B cell (primary cell): ENCODE measurements around the gene FAM53B. TPM values are rescaled to one million over a fixed set of nuclear protein-coding genes. Genes with fewer than 3 reads are reported as not detected.

Experiments used
- ATAC-seq: fragments of 200-7000 bp; cut with Tn5 transposase; one replicate; pipeline ENCODE4 v1.10.0; 2021; ENCODE audit warnings: low read depth, mild to moderate bottlenecking, moderate number of reproducible peaks, moderate library complexity
- CTCF ChIA-PET: fragments of 350-600 bp; sonication (Branson Sonifier 250); formaldehyde crosslinking; loops from one replicate; lab custom pipeline; 2021; ENCODE audit warnings: antibody characterized with exemption, inconsistent platforms; lab: Charles Lee
- POLR2A ChIA-PET: fragments of 350-600 bp; sonication (Branson Sonifier 250); formaldehyde crosslinking; loops from one replicate; lab custom pipeline; 2021; ENCODE audit warnings: antibody characterized with exemption; lab: Charles Lee
- DNase-seq: peaks from one replicate; pipeline ENCODE4 v3.0.0; 2013
- H2AFZ ChIP-seq: 2 replicates; pipeline ENCODE4 v1.6.1; 2012; ENCODE audit warnings: mild to moderate bottlenecking, low read depth, low read length; ENCODE audit not compliant: insufficient read depth, poor library complexity, severe bottlenecking
- H3K27ac ChIP-seq, 2 donors: 1 replicate in 1 of 2; 2 replicates in 1 of 2; pipeline ENCODE4 v1.5.1; 2012 to 2013; ENCODE audit warnings: low read length in 2 of 2, mild to moderate bottlenecking in 2 of 2, moderate library complexity in 1 of 2
- H3K27me3 ChIP-seq, 4 experiments: fragments of 200-600 bp in 1 of 4; sonication (generic) in 1 of 4; replicated peaks in 1 of 4; 1 replicate in 2 of 4; 2 replicates in 2 of 4; pipeline versions ENCODE4 v1.6.1 to v1.7.0; 2013 to 2016; ENCODE audit warnings: low read length in 3 of 4, mild to moderate bottlenecking in 2 of 4, mixed read lengths in 1 of 4, moderate library complexity in 1 of 4; ENCODE audit not compliant: insufficient read depth in 4 of 4, control insufficient read depth in 3 of 4; ENCODE audit errors: control extremely low read depth in 1 of 4
- H3K36me3 ChIP-seq, 2 experiments: replicated peaks in 1 of 2; 1 replicate in 1 of 2; 2 replicates in 1 of 2; pipeline versions ENCODE4 v1.6.1 to v1.7.1; 2013; ENCODE audit warnings: low read length in 1 of 2; ENCODE audit not compliant: insufficient read depth in 2 of 2, control insufficient read depth in 1 of 2; ENCODE audit errors: control extremely low read depth in 1 of 2, extremely low read depth in 1 of 2
- H3K4me1 ChIP-seq, 2 donors: fragments of 200-600 bp in 1 of 2; sonication (generic) in 1 of 2; 1 replicate in 1 of 2; 2 replicates in 1 of 2; pipeline versions ENCODE4 v1.5.1 to v1.6.1; 2013 to 2017; ENCODE audit warnings: low read length in 2 of 2; ENCODE audit not compliant: control insufficient read depth in 2 of 2, insufficient read depth in 2 of 2
- H3K4me2 ChIP-seq: replicated peaks from 2 replicates; pipeline ENCODE3; 2012; ENCODE audit warnings: mild to moderate bottlenecking, low read depth, low read length; ENCODE audit not compliant: poor library complexity, severe bottlenecking
- H3K4me3 ChIP-seq, 5 experiments: fragments of 200-600 bp in 1 of 5; sonication (generic) in 1 of 5; 1 replicate in 3 of 5; 2 replicates in 2 of 5; pipeline versions ENCODE4 v1.5.1 to v1.7.0; 2011 to 2016; ENCODE audit warnings: low read length in 4 of 5, mild to moderate bottlenecking in 4 of 5, low read depth in 2 of 5, control low read depth in 1 of 5, moderate library complexity in 1 of 5; ENCODE audit not compliant: insufficient read depth in 1 of 5; ENCODE audit errors: control extremely low read depth in 1 of 5, extremely low read depth in 1 of 5
- H3K79me2 ChIP-seq: fragments of 200-600 bp; sonication (generic); one replicate; pipeline ENCODE4 v1.6.0; 2016; ENCODE audit warnings: low read length; ENCODE audit not compliant: control insufficient read depth, insufficient read depth
- H3K9ac ChIP-seq: fragments of 200-600 bp; sonication (generic); 2 replicates; pipeline ENCODE4 v1.6.1; 2017; ENCODE audit warnings: mild to moderate bottlenecking, low read length, moderate library complexity
- H3K9me3 ChIP-seq, 3 donors: one replicate each; pipeline versions ENCODE4 v1.6.1 to v1.7.1; 2013; ENCODE audit warnings: low read length in 2 of 3; ENCODE audit not compliant: control insufficient read depth in 2 of 3, insufficient read depth in 1 of 3; ENCODE audit errors: control extremely low read depth in 1 of 3
- H4K20me1 ChIP-seq: 2 replicates; pipeline ENCODE4 v1.6.0; 2012; ENCODE audit warnings: mild to moderate bottlenecking, low read length; ENCODE audit not compliant: insufficient read depth, control insufficient read depth, poor library complexity, severe bottlenecking
- H3K27ac Mint-ChIP-seq: one replicate; pipeline ENCODE4 v1.8.0; 2021; ENCODE audit warnings: mixed read lengths
- H3K27me3 Mint-ChIP-seq: one replicate; pipeline ENCODE4 v1.8.0; 2021; ENCODE audit warnings: mixed read lengths
- H3K4me1 Mint-ChIP-seq: one replicate; pipeline ENCODE4 v1.8.0; 2021; ENCODE audit warnings: mixed read lengths
- H3K4me3 Mint-ChIP-seq: one replicate; pipeline ENCODE4 v1.8.0; 2021; ENCODE audit warnings: mixed read lengths
- H3K9me3 Mint-ChIP-seq: one replicate; pipeline ENCODE4 v1.8.0; 2022; ENCODE audit warnings: mixed read lengths; ENCODE audit not compliant: insufficient read depth
- EZH2 ChIP-seq: IDR thresholded peaks from 2 replicates; pipeline ENCODE4 v1.6.1; 2012; ENCODE audit warnings: borderline replicate concordance, low read depth, mild to moderate bottlenecking, moderate library complexity, low read length; ENCODE audit not compliant: insufficient read depth, poor library complexity, severe bottlenecking
- WGBS: methylation state at CpG from one replicate; pipeline ENCODE4 v1.1.5; 2013; ENCODE audit warnings: missing lambda C conversion rate; ENCODE audit not compliant: insufficient coverage; 5-methylcytosine and 5-hydroxymethylcytosine counted together
- intact Hi-C: fragments of 100-400 bp; cut with micrococcal nuclease; formaldehyde crosslinking; loops from one replicate; pipeline ENCODE4 v1.10.0; 2022
- polyA plus RNA-seq: library from polyadenylated mRNA; depleted of rRNA; stranded (reverse); fragments of >200 nt; gene quantifications from 2 replicates; pipeline ENCODE4 v1.2.3, GENCODE V29; 2012
- total RNA-seq, 2 donors: library from RNA; stranded (reverse); fragments of 120-200 nt in 1 of 2; gene quantifications; 1 replicate in 1 of 2; 2 replicates in 1 of 2; pipeline versions ENCODE4 v1.2.3 to v1.2.4, GENCODE V29; 2013 to 2022
- TF ChIP-seq, protein P1 (sequence below): fragments of 200-600 bp; IDR thresholded peaks from one replicate; pipeline ENCODE4 v1.8.0; 2022; ENCODE audit warnings: antibody characterized with exemption, mild to moderate bottlenecking

The FAM53B gene
- total and polyA plus RNA-seq, 2 donors (not counting 1 experiment from before 2014, with no cell fraction given): 51.2 to 186 TPM

DNA sequence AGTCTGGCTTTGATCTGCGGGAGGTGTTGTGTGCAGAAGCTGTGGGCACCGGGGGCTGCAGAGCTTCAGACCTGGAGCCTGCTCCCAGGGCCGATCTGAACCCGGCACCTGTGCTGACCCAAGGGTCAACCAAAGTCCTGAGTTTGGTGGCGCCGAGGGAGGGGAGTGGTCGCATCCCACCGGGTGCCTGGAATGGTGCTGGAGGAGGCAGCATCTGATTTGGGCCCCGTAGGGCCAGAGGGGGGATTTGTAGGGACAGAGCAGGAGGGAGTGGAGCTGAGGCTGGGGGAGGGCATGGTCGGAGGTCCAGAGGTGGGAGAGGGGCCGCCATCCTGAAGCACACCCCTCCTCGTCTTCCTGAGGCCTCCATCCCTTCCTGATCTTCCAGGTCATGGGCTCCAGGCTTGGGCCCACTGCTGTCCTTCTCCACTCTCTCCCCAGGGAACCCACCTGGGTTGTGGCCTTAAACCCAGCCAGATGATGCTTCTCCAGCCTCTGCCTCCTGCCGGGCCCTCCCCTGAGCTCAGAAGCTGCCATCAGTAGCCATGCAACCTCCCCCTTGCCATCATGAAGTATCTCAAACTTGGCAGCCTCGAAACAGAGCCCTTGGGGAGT is 169.6 kb downstream of the FAM53B start:
- intact Hi-C loops: no loop called here
- H3K4me1 ChIP-seq: peaks cover 21 to 36% of the 10 kb centered on the region in 2 donors
- peaks cover 36% of the 10 kb centered on the region for H3K79me2 ChIP-seq
- POLR2A ChIA-PET: interaction anchor here (0.6 kb wide), 1 partner anchor 22 kb away, joined by 5 read pairs; no protein-coding TSS in a partner anchor
- Mint-ChIP-seq H3K27me3 (no peaks in the 10 kb centered on the region), H3K27ac (no peak overlapping the region), H3K4me3 (no peak overlapping the region), H3K9me3 (no peaks in the 10 kb centered on the region), H3K4me1 (peaks cover 45% of the 10 kb centered on the region)
- no peaks in the 10 kb centered on the region for H3K36me3 ChIP-seq
- H3K4me2 ChIP-seq: no peak overlapping the region
- no peak for TF ChIP-seq EZH2
- TF ChIP-seq, protein P1, sequence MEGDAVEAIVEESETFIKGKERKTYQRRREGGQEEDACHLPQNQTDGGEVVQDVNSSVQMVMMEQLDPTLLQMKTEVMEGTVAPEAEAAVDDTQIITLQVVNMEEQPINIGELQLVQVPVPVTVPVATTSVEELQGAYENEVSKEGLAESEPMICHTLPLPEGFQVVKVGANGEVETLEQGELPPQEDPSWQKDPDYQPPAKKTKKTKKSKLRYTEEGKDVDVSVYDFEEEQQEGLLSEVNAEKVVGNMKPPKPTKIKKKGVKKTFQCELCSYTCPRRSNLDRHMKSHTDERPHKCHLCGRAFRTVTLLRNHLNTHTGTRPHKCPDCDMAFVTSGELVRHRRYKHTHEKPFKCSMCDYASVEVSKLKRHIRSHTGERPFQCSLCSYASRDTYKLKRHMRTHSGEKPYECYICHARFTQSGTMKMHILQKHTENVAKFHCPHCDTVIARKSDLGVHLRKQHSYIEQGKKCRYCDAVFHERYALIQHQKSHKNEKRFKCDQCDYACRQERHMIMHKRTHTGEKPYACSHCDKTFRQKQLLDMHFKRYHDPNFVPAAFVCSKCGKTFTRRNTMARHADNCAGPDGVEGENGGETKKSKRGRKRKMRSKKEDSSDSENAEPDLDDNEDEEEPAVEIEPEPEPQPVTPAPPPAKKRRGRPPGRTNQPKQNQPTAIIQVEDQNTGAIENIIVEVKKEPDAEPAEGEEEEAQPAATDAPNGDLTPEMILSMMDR: no peak
- no peak overlapping the region for H3K27ac ChIP-seq
- WGBS: 96% methylated on average over 11 of the region's 14 CpGs
- DNase-seq (no peak), ATAC-seq (no peak)
- CTCF ChIA-PET: no interaction called here
- H2AFZ ChIP-seq: no peak overlapping the region
- peaks cover 0 to 4% (median 0%) of the 10 kb centered on the region in 3 donors for H3K9me3 ChIP-seq
- no peaks in the 10 kb centered on the region for H4K20me1 ChIP-seq
- no peak overlapping the region for H3K9ac ChIP-seq
- H3K27me3 ChIP-seq: no peaks in the 10 kb centered on the region
- no peak overlapping the region for H3K4me3 ChIP-seq

GRCh38 chr10:124573726-124574455 is 170.3 kb downstream of the FAM53B start:
- Histone ChIP-seq H2AFZ (no peak overlapping the region), H3K4me2 (no peak overlapping the region), H4K20me1 (no peaks in the 10 kb centered on the region), H3K79me2 (peaks cover 36% of the 10 kb centered on the region), H3K27ac (no peak overlapping the region), H3K36me3 (no peaks in the 10 kb centered on the region), H3K4me1 (peaks cover 27 to 42% of the 10 kb centered on the region in 2 donors), H3K27me3 (no peaks in the 10 kb centered on the region), H3K9me3 (peaks cover 0 to 4% (median 0%) of the 10 kb centered on the region in 3 donors), H3K9ac (no peak overlapping the region), H3K4me3 (no peak overlapping the region)
- no peak for DNase-seq
- ChIA-PET CTCF (interaction anchor here (0.9 kb wide), 1 partner anchor 46 kb away, joined by 3 read pairs; no protein-coding TSS in a partner anchor), POLR2A (no interaction called here)
- Mint-ChIP-seq H3K9me3 (no peaks in the 10 kb centered on the region), H3K27ac (no peak overlapping the region), H3K4me3 (no peak overlapping the region), H3K4me1 (peaks cover 50% of the 10 kb centered on the region), H3K27me3 (no peaks in the 10 kb centered on the region)
- ATAC-seq: no peak
- WGBS: 89% methylated on average over 31 of the region's 31 CpGs
- TF ChIP-seq EZH2: no peak
- TF ChIP-seq, protein P1: no peak
- intact Hi-C loops: no loop called here
